ENCODE data around the gene ERRFI1.

ERRFI1 gene

GRCh38 chr1:7993593-7994479 lies 32.3 kb downstream of the ERRFI1 start:
- no peak for TF ChIP-seq REST (IDR thresholded peaks at IDR 0.05; ENCODE audit: insufficient read depth in 1 of 2, low read depth in 2 of 2, low read length in 2 of 2)
- TF ChIP-seq POLR2AphosphoS5 (IDR thresholded peaks at IDR 0.05; ENCODE audit: low read depth, low read length): no peak
- no peak for TF ChIP-seq SIN3A (IDR thresholded peaks at IDR 0.05; ENCODE audit: borderline replicate concordance, insufficient read depth, low read length)
- no peak for TF ChIP-seq FOXP2 (optimal IDR thresholded peaks at IDR 0.05; ENCODE audit: borderline replicate concordance, extremely low read depth, extremely low read length, insufficient read depth)
- no peak for TF ChIP-seq TAF1 (IDR thresholded peaks at IDR 0.05; ENCODE audit: borderline replicate concordance, insufficient read depth, low read length)

GRCh38 chr1:7992885-7993284 lies 33.2 kb downstream of the ERRFI1 start:
- no peak for TF ChIP-seq REST (IDR thresholded peaks at IDR 0.05; ENCODE audit: insufficient read depth in 1 of 2, low read depth in 2 of 2, low read length in 2 of 2)
- no peak for TF ChIP-seq TAF1 (IDR thresholded peaks at IDR 0.05; ENCODE audit: borderline replicate concordance, insufficient read depth, low read length)
- no peak for TF ChIP-seq FOXP2 (optimal IDR thresholded peaks at IDR 0.05; ENCODE audit: borderline replicate concordance, extremely low read depth, extremely low read length, insufficient read depth)
- TF ChIP-seq POLR2AphosphoS5 (IDR thresholded peaks at IDR 0.05; ENCODE audit: low read depth, low read length): no peak
- TF ChIP-seq SIN3A (IDR thresholded peaks at IDR 0.05; ENCODE audit: borderline replicate concordance, insufficient read depth, low read length): no peak

- TF ChIP-seq REST (IDR thresholded peaks at IDR 0.05; ENCODE audit: insufficient read depth in 1 of 2, low read depth in 2 of 2, low read length in 2 of 2): no peak
- no peak for TF ChIP-seq POLR2AphosphoS5 (IDR thresholded peaks at IDR 0.05; ENCODE audit: low read depth, low read length)
Measured at GRCh38 chr1:7991504-7992440, 34.3 kb downstream of the ERRFI1 start.

GRCh38 chr1:7989762-7990428 lies 36.2 kb downstream of the ERRFI1 start:
- TF ChIP-seq SIN3A (IDR thresholded peaks at IDR 0.05; ENCODE audit: borderline replicate concordance, insufficient read depth, low read length) (no peak), FOXP2 (optimal IDR thresholded peaks at IDR 0.05; ENCODE audit: borderline replicate concordance, extremely low read depth, extremely low read length, insufficient read depth) (no peak), REST (IDR thresholded peaks at IDR 0.05; ENCODE audit: insufficient read depth in 1 of 2, low read depth in 2 of 2, low read length in 2 of 2) (no peak)

All from PFSK-1 (cell line).